HFFc6 (cell line): ENCODE results near the gene CSF3R. TPM values are rescaled to one million over a fixed set of nuclear protein-coding genes. Genes with fewer than 3 reads are reported as not detected.
A peak's percentile ranks its signal among the peaks of the same experiment; 100 is the strongest.

Experiments used
- DNase-seq: peaks from one replicate; pipeline ENCODE4 v3.0.0-alpha.2; 2018
- H3K27ac Mint-ChIP-seq: 2 replicates; pipeline ENCODE4 v1.8.0; 2020; ENCODE audit warnings: mild to moderate bottlenecking, mixed read lengths
- H3K27me3 Mint-ChIP-seq: 2 replicates; pipeline ENCODE4 v1.8.0; 2021; ENCODE audit warnings: mild to moderate bottlenecking, moderate library complexity, mixed read lengths; ENCODE audit not compliant: insufficient read depth
- H3K36me3 Mint-ChIP-seq: 2 replicates; pipeline ENCODE4 v1.8.0; 2021; ENCODE audit warnings: low read depth, mixed read lengths
- H3K4me1 Mint-ChIP-seq: 2 replicates; pipeline ENCODE4 v1.8.0; 2020; ENCODE audit warnings: low read depth, mixed read lengths
- H3K4me3 Mint-ChIP-seq: 2 replicates; pipeline ENCODE4 v1.8.0; 2020; ENCODE audit warnings: mild to moderate bottlenecking, moderate library complexity, mixed read lengths
- H3K9me3 Mint-ChIP-seq: 2 replicates; pipeline ENCODE4 v1.8.0; 2020; ENCODE audit warnings: mild to moderate bottlenecking, mixed read lengths
- CTCF ChIP-seq: fragments of 200-600 bp; sonication (generic); IDR thresholded peaks from 2 replicates; pipeline ENCODE4 v1.5.0; 2021; ENCODE audit warnings: antibody characterized with exemption, mild to moderate bottlenecking
- total RNA-seq, 6 experiments: library from RNA; stranded (reverse); fragmentation: NEBNext Ultra II Directional; extraction: Animal tissue kit (Norgen Biotek cat#: 25700); gene quantifications; 2 replicates in 1 of 6; 3 replicates in 5 of 6; pipeline ENCODE4 v1.2.3, GENCODE V29; 2021

CSF3R gene
- total RNA-seq, 6 experiments from 2014 or later = not detected

DNA sequence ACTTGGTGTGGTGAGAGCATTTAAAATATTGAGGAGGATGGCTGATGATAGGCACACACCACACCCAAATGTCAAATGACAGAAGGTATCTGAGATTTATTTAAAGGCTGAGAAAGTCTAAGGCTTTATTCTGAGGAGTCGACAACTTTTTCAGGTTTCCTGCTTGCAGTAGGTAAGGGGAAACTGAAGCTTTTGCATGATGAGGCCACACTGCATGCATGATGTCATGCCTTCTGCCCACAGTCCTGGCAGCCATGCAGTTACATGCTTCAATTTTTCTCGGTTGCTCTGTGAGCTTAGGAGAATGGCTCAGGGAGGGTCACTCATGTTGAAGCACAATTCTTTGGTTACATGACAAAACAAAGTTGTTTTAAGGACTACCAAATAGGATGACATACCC lies 39.4 kb downstream of the CSF3R start:
- Mint-ChIP-seq H3K36me3 (no peaks in the 10 kb centered on the region), H3K4me1 (peaks cover under 1% of the 10 kb centered on the region), H3K27ac (no peak overlapping the region), H3K27me3 (peaks cover 2% of the 10 kb centered on the region; the same call in 1 of the 2 replicates), H3K4me3 (no peak overlapping the region), H3K9me3 (no peaks in the 10 kb centered on the region)
- TF ChIP-seq CTCF = no peak
- DNase-seq = no peak

GRCh38 chr1:36442337-36442736 lies 40.4 kb downstream of the CSF3R start:
- H3K9me3 Mint-ChIP-seq = no peaks in the 10 kb centered on the region
- no peak for TF ChIP-seq CTCF

DNA sequence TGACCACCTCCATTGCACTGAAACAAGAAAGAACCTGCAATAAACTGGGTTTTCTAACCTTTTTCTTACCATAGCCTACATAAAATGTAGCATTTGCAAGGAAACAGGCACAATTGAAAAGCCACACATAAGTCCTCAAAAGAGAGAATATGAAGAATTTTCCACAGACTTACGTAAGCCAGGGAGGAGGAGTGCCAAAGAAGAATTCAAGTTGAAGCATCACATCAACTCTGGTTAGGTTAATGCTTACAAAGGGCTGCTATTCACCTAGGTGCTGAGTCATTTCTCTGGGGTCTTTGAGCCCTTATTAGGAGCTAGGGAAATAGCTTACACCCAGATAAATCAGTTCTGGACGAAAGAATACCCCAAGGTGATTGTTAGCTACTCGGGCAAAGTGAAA lies 42.1 kb downstream of the CSF3R start:
- no peak overlapping the region for H3K4me3 Mint-ChIP-seq
- H3K4me1 Mint-ChIP-seq = peaks cover 9% of the 10 kb centered on the region
- no peak overlapping the region for H3K27ac Mint-ChIP-seq
- DNase-seq = no peak
- no peaks in the 10 kb centered on the region for H3K36me3 Mint-ChIP-seq
- no peaks in the 10 kb centered on the region for H3K9me3 Mint-ChIP-seq
- TF ChIP-seq CTCF = no peak
- peaks cover 2% of the 10 kb centered on the region; the same call in 1 of the 2 replicates for H3K27me3 Mint-ChIP-seq

More at GRCh38 chr1:36442337-36442736, 40.4 kb downstream of the CSF3R start:
- Mint-ChIP-seq H3K27ac (no peak overlapping the region), H3K36me3 (no peaks in the 10 kb centered on the region), H3K4me1 (no peaks in the 10 kb centered on the region), H3K4me3 (no peak overlapping the region), H3K27me3 (peaks cover 2% of the 10 kb centered on the region; the same call in 1 of the 2 replicates)
- DNase-seq = no peak

DNA sequence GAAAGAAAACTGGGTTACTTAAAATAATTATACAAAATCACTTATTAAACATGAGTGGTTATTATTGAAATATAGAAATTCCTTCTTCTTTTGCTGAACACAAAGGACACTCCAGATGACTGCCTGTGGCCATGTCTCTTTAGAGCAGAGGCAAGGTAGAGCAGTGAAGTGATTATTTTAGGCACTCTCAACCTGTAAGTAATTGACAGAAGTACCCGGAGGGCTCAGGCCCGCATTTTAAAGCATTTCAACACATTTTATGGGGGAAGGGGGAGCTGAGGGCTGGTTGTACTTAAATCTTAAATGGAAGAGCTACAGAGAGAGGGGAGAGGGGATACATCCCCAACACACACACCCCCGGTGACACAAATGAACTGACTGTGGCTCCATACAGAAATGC lies 42.7 kb downstream of the CSF3R start:
- peaks cover 9% of the 10 kb centered on the region for H3K4me1 Mint-ChIP-seq
- H3K4me3 Mint-ChIP-seq = no peak overlapping the region
- no peak for DNase-seq
- TF ChIP-seq CTCF = no peak
- no peaks in the 10 kb centered on the region for H3K9me3 Mint-ChIP-seq
- no peaks in the 10 kb centered on the region for H3K36me3 Mint-ChIP-seq
- H3K27ac Mint-ChIP-seq = no peak overlapping the region
- H3K27me3 Mint-ChIP-seq = peaks cover 2% of the 10 kb centered on the region; the same call in 1 of the 2 replicates

DNA sequence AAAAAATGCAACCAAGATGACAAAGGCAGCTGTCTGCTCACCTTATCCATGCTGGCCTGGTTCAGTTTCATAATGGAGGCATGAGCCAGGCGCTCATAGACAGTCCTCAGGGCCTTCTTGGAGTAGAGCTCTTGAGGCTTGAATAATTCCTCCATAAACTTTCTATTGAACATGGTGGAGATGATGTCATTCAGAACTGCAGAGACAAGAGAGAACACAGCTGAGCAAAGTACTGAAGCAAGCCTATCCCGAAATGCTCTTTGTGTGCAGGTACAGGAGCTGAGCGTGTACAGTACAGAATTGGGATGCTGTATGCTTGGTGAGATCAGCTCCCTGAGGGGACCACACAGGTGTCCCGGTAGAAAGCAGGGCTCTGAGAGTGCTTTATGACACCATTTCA lies 44.0 kb downstream of the CSF3R start:
- TF ChIP-seq CTCF = no peak
- Mint-ChIP-seq H3K4me3 (no peak overlapping the region), H3K4me1 (peaks cover 9% of the 10 kb centered on the region), H3K27ac (no peak overlapping the region), H3K9me3 (no peaks in the 10 kb centered on the region), H3K36me3 (no peaks in the 10 kb centered on the region), H3K27me3 (peaks cover 2% of the 10 kb centered on the region; the same call in 1 of the 2 replicates)
- no peak for DNase-seq

DNA sequence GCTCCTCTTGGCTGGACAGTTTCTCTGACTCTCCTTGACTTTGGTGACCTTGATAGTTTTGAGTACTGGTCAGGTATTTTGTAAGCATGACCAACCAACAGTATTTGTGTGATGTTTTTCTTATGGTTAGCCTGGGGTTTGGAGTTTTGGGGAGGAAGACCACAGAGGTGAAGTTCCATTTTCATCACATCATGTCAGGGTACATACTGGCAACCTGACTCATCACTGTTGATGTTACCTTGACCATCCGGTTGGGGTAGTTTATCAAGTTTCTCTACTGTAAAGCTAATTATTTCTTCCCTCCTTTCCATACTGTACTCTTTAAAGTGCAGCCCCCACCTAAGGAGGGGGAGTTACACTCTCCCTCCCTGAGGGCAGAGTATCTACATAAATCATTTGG lies 45.9 kb downstream of the CSF3R start:
- H3K27ac Mint-ChIP-seq = no peak overlapping the region
- peaks cover 9% of the 10 kb centered on the region for H3K4me1 Mint-ChIP-seq
- H3K27me3 Mint-ChIP-seq = 0 out of 2 replicates have a peak, but pooled peaks cover 2% of the 10 kb centered on the region
- no peaks in the 10 kb centered on the region for H3K9me3 Mint-ChIP-seq
- no peak for TF ChIP-seq CTCF
- H3K4me3 Mint-ChIP-seq = no peak overlapping the region
- H3K36me3 Mint-ChIP-seq = 0 out of 2 replicates have a peak, but pooled peaks cover under 1% of the 10 kb centered on the region
- peak; percentile 6 for DNase-seq
